Esophagus squamous epithelium (tissue), 5 donors: ENCODE results near the gene STAT4. TPM values are rescaled to one million over a fixed set of nuclear protein-coding genes. Genes with fewer than 3 reads are reported as not detected.

Source experiments
- DNase-seq: peaks from one replicate; lab custom pipeline; 2025; lab: John Stamatoyannopoulos, UW
- H3K27ac ChIP-seq, 4 donors: fragments of 200-600 bp; sonication (generic); one replicate each; pipeline ENCODE4 v1.5.1; 2016 to 2019; ENCODE audit warnings: mild to moderate bottlenecking in 1 of 4
- H3K27me3 ChIP-seq, 4 donors: fragments of 200-600 bp; sonication (generic); 1 replicate in 3 of 4; 2 replicates in 1 of 4; pipeline versions ENCODE4 v1.5.1 to v1.6.0; 2017 to 2021; ENCODE audit warnings: antibody characterized with exemption in 1 of 4
- H3K36me3 ChIP-seq, 3 donors: fragments of 200-600 bp; sonication (generic); one replicate each; pipeline ENCODE4 v1.5.1; 2016 to 2019
- H3K4me1 ChIP-seq, 3 donors: fragments of 200-600 bp; sonication (generic); one replicate each; pipeline ENCODE4 v1.5.1; 2017 to 2019
- H3K4me3 ChIP-seq, 4 donors: fragments of 200-600 bp; sonication (generic); 1 replicate in 3 of 4; 2 replicates in 1 of 4; pipeline ENCODE4 v1.5.1; 2016 to 2019; ENCODE audit warnings: mild to moderate bottlenecking in 2 of 4, moderate library complexity in 1 of 4
- H3K9me3 ChIP-seq, 3 donors: fragments of 200-600 bp; sonication (generic); one replicate each; pipeline ENCODE4 v1.5.1; 2016 to 2019
- CTCF ChIP-seq, 6 experiments: fragments of 450-650 bp in 4 of 6; fragments of 200-600 bp in 2 of 6; sonication (generic) in 2 of 6; IDR thresholded peaks; one replicate each; pipeline ENCODE4 v1.5.1; 2016 to 2019; ENCODE audit warnings: antibody characterized with exemption in 6 of 6, mild to moderate bottlenecking in 4 of 6, moderate library complexity in 4 of 6
- POLR2A ChIP-seq, 4 donors: fragments of 450-650 bp; IDR thresholded peaks; one replicate each; pipeline ENCODE4 v1.6.1; 2017; ENCODE audit warnings: antibody characterized with exemption in 4 of 4, mild to moderate bottlenecking in 4 of 4, moderate library complexity in 3 of 4
- WGBS, 2 donors: methylation state at CpG; one replicate each; pipeline ENCODE4 v1.1.5; 2018; 5-methylcytosine and 5-hydroxymethylcytosine counted together
- intact Hi-C: fragments of 100-400 bp; cut with DNase I; formaldehyde crosslinking; loops from one replicate; pipeline ENCODE4 v1.15.0; 2022
- total RNA-seq, 4 donors: library from RNA; depleted of rRNA; stranded (reverse); fragments of >200 nt; gene quantifications; one replicate each; pipeline ENCODE4 v1.1.0, GENCODE V29; 2016
- donor health status: DM: yes; HTN: yes; CAD: no.

The STAT4 gene
- 1 to 10 TPM in 3 of 4 donors, under 1 TPM in 1; 0.47 to 3.2 (median 2.1) TPM for total RNA-seq

- Histone ChIP-seq H3K27ac (peak within 1 kb of the TSS; percentile 25 to 75 (median 54)), H3K9me3 (no peaks in the 10 kb centered on the region), H3K36me3 (no peaks in the 10 kb centered on the region), H3K4me3 (peak within 1 kb of the TSS; percentile 33 to 69 (median 48)), H3K27me3 (peaks cover 0 to 10% (median 0%) of the 10 kb centered on the region in 4 donors), H3K4me1 (peaks cover 0 to 13% (median 0%) of the 10 kb centered on the region in 3 donors)
- TF ChIP-seq POLR2A (IDR thresholded peaks at IDR 0.05) (peak in 1 of 4 donors; percentile 77), CTCF (IDR thresholded peaks at IDR 0.05) (no peak)
- intact Hi-C loops = no loop called here
- DNase-seq = peak; percentile 4
- 1 to 2% methylated on average over 11 to 15 of the region's 33 CpGs for WGBS, 2 donors
Measured at GRCh38 chr2:191150600-191151330, at the start of gene STAT4. STAT4 (minus strand) TSS chr2:191150994; CDS start chr2:191148203, 2,791 bp downstream.

GRCh38 chr2:191199929-191200512, 49.2 kb upstream of the STAT4 start:
- 86 to 92% methylated on average over 6 of the region's 6 CpGs for WGBS, 2 donors
- intact Hi-C loops = no loop called here
- no peaks in the 10 kb centered on the region for H3K9me3 ChIP-seq
- H3K27ac ChIP-seq = no peak overlapping the region
- H3K4me3 ChIP-seq = no peak overlapping the region
- H3K36me3 ChIP-seq = no peaks in the 10 kb centered on the region
- no peaks in the 10 kb centered on the region for H3K27me3 ChIP-seq
- no peak for TF ChIP-seq CTCF (IDR thresholded peaks at IDR 0.05)
- no peak for TF ChIP-seq POLR2A (IDR thresholded peaks at IDR 0.05)
- no peak for DNase-seq
- H3K4me1 ChIP-seq = peaks cover 0 to 17% (median 9%) of the 10 kb centered on the region in 3 donors

GRCh38 chr2:191198271-191198670, 47.5 kb upstream of the STAT4 start:
- Histone ChIP-seq H3K36me3 (no peaks in the 10 kb centered on the region), H3K4me3 (no peak overlapping the region), H3K27ac (no peak overlapping the region), H3K9me3 (no peaks in the 10 kb centered on the region), H3K4me1 (peaks cover 0 to 17% (median 4%) of the 10 kb centered on the region in 3 donors), H3K27me3 (no peaks in the 10 kb centered on the region)
- 80 to 89% methylated on average over 4 of the region's 4 CpGs for WGBS, 2 donors
- intact Hi-C loops = no loop called here
- TF ChIP-seq CTCF (IDR thresholded peaks at IDR 0.05) (no peak), POLR2A (IDR thresholded peaks at IDR 0.05) (no peak)
- no peak for DNase-seq

- Histone ChIP-seq H3K36me3 (no peaks in the 10 kb centered on the region), H3K27ac (no peak overlapping the region), H3K9me3 (no peaks in the 10 kb centered on the region), H3K27me3 (no peaks in the 10 kb centered on the region), H3K4me3 (no peak overlapping the region), H3K4me1 (peaks cover 0 to 5% (median 0%) of the 10 kb centered on the region in 3 donors)
- intact Hi-C loops = no loop called here
- no peak for DNase-seq
- TF ChIP-seq POLR2A (IDR thresholded peaks at IDR 0.05) (no peak), CTCF (IDR thresholded peaks at IDR 0.05) (no peak)
- 92% methylated on average over 3 of the region's 3 CpGs for WGBS, 2 donors
Measured at GRCh38 chr2:191197096-191197495, 46.3 kb upstream of the STAT4 start.

- no peaks in the 10 kb centered on the region for H3K9me3 ChIP-seq
- no peaks in the 10 kb centered on the region for H3K27me3 ChIP-seq
- no peak overlapping the region for H3K27ac ChIP-seq
- intact Hi-C loops = no loop called here
- H3K4me3 ChIP-seq = no peak overlapping the region
- TF ChIP-seq CTCF (IDR thresholded peaks at IDR 0.05) (no peak), POLR2A (IDR thresholded peaks at IDR 0.05) (no peak)
- no peaks in the 10 kb centered on the region for H3K36me3 ChIP-seq
- no peaks in the 10 kb centered on the region for H3K4me1 ChIP-seq
- DNase-seq = no peak
- 40 to 50% methylated on average over 1 of the region's 1 CpG for WGBS, 2 donors
Measured at GRCh38 chr2:191195021-191195420, 44.2 kb upstream of the STAT4 start.
